Loucy (cell line): ENCODE data around the gene FRMD8.

ENCODE experiments used
- H2AFZ ChIP-seq: fragments of 200-600 bp; sonication (generic); 2 replicates; pipeline ENCODE4 v1.6.0; 2016; ENCODE audit warnings: antibody characterized with exemption, mild to moderate bottlenecking, low read length, moderate library complexity
- H3F3A ChIP-seq: fragments of 200-600 bp; 2 replicates; pipeline ENCODE4 v1.6.0; 2016; ENCODE audit warnings: antibody characterized with exemption, low read depth, mild to moderate bottlenecking
- H3K27me3 ChIP-seq: fragments of 200-600 bp; sonication (generic); 2 replicates; pipeline ENCODE4 v1.6.1; 2014; ENCODE audit warnings: low read length, mild to moderate bottlenecking; ENCODE audit not compliant: insufficient read depth, poor library complexity, severe bottlenecking
- H3K36me3 ChIP-seq: fragments of 200-600 bp; sonication (generic); 2 replicates; pipeline ENCODE4 v1.6.1; 2016; ENCODE audit warnings: low read length; ENCODE audit not compliant: insufficient read depth
- H3K4me1 ChIP-seq: fragments of 200-600 bp; sonication (generic); 2 replicates; pipeline ENCODE4 v1.5.1; 2014; ENCODE audit warnings: low read length, mild to moderate bottlenecking; ENCODE audit not compliant: insufficient read depth, poor library complexity, severe bottlenecking
- H3K4me2 ChIP-seq: fragments of 200-600 bp; sonication (generic); 2 replicates; pipeline ENCODE4 v1.6.0; 2014; ENCODE audit warnings: antibody characterized with exemption, low read length, low read depth, mild to moderate bottlenecking; ENCODE audit not compliant: poor library complexity, severe bottlenecking
- H3K4me3 ChIP-seq: fragments of 200-600 bp; sonication (generic); 2 replicates; pipeline ENCODE4 v1.5.1; 2014; ENCODE audit warnings: low read length, mild to moderate bottlenecking, mixed read lengths; ENCODE audit not compliant: poor library complexity, severe bottlenecking
- H3K79me2 ChIP-seq: fragments of 200-600 bp; sonication (generic); 2 replicates; pipeline ENCODE4 v1.6.1; 2014; ENCODE audit warnings: low read length; ENCODE audit not compliant: insufficient read depth
- H3K9ac ChIP-seq: fragments of 200-600 bp; sonication (generic); 2 replicates; pipeline ENCODE4 v1.6.0; 2014; ENCODE audit warnings: mild to moderate bottlenecking, low read depth, low read length, moderate library complexity; ENCODE audit not compliant: poor library complexity, severe bottlenecking
- H3K9me2 ChIP-seq: fragments of 200-600 bp; sonication (generic); replicated peaks from 2 replicates; pipeline ENCODE4 v1.6.1; 2016; ENCODE audit warnings: low read depth, low read length, mixed read lengths
- H3K9me3 ChIP-seq: fragments of 200-600 bp; sonication (generic); 2 replicates; pipeline ENCODE4 v1.6.1; 2014; ENCODE audit warnings: mild to moderate bottlenecking, antibody characterized with exemption, low read length, low read depth; ENCODE audit not compliant: insufficient read depth
- H4K20me1 ChIP-seq: fragments of 200-600 bp; sonication (generic); 2 replicates; pipeline ENCODE4 v1.6.0; 2014; ENCODE audit warnings: antibody characterized with exemption, low read length, mild to moderate bottlenecking; ENCODE audit not compliant: insufficient read depth, poor library complexity, severe bottlenecking
- CTCF ChIP-seq: fragments of 200-600 bp; sonication (generic); conservative IDR thresholded peaks from 2 replicates; pipeline ENCODE4 v1.5.1; 2014; ENCODE audit warnings: mild to moderate bottlenecking, antibody characterized with exemption, low read length
- EZH2phosphoT487 ChIP-seq: fragments of 200-600 bp; IDR thresholded peaks from 2 replicates; pipeline ENCODE4 v1.6.1; 2018; ENCODE audit warnings: antibody characterized with exemption, mild to moderate bottlenecking, moderate library complexity, borderline replicate concordance

The FRMD8 gene

GRCh38 chr11:65353376-65353775 is 33.1 kb upstream of the FRMD8 start:
- Histone ChIP-seq H3K9me2 (no peaks in the 10 kb centered on the region), H3K4me1 (peaks cover 3% of the 10 kb centered on the region), H3K36me3 (peaks cover 33% of the 10 kb centered on the region; the same call in 1 of the 2 replicates), H3K79me2 (no peaks in the 10 kb centered on the region), H3K9ac (no peak overlapping the region), H3K4me2 (no peak overlapping the region), H3K4me3 (no peak overlapping the region), H3F3A (no peaks in the 10 kb centered on the region; the same call in 1 of the 2 replicates), H3K27me3 (no peaks in the 10 kb centered on the region), H2AFZ (no peak overlapping the region), H4K20me1 (no peaks in the 10 kb centered on the region), H3K9me3 (no peaks in the 10 kb centered on the region)
- no peak for TF ChIP-seq EZH2phosphoT487
- no peak for TF ChIP-seq CTCF

GRCh38 chr11:65353900-65354264 is 32.6 kb upstream of the FRMD8 start:
- Histone ChIP-seq H3F3A (no peaks in the 10 kb centered on the region; the same call in 1 of the 2 replicates), H3K9me2 (no peaks in the 10 kb centered on the region), H3K4me3 (peak overlapping the region; percentile 84), H3K4me2 (peak overlapping the region; percentile 69), H3K9me3 (no peaks in the 10 kb centered on the region), H3K36me3 (peaks cover 28% of the 10 kb centered on the region; the same call in 1 of the 2 replicates), H3K27me3 (no peaks in the 10 kb centered on the region), H4K20me1 (no peaks in the 10 kb centered on the region), H3K4me1 (peaks cover 3% of the 10 kb centered on the region), H2AFZ (no peak overlapping the region), H3K9ac (no peak overlapping the region), H3K79me2 (no peaks in the 10 kb centered on the region)
- no peak for TF ChIP-seq CTCF
- TF ChIP-seq EZH2phosphoT487: no peak

GRCh38 chr11:65354265-65355012 is 32.0 kb upstream of the FRMD8 start, which contains the start of gene TIGD3:
TIGD3 (plus strand) TSS chr11:65354751; CDS start chr11:65355809, 1,058 bp downstream.
- TF ChIP-seq EZH2phosphoT487 (no peak), CTCF (0 out of 2 replicates have a peak, but pooled peaks have one; percentile 11)
- H4K20me1 ChIP-seq: no peaks in the 10 kb centered on the region

More at GRCh38 chr11:65354265-65355012, 32.0 kb upstream of the FRMD8 start, which contains the start of gene TIGD3:
- Histone ChIP-seq H3K36me3 (peaks cover 24% of the 10 kb centered on the region; the same call in 1 of the 2 replicates), H3K4me2 (peak within 1 kb of the TSS; percentile 90), H3K79me2 (no peaks in the 10 kb centered on the region), H2AFZ (peak within 1 kb of the TSS; percentile 95), H3K27me3 (no peaks in the 10 kb centered on the region), H3K9me3 (no peaks in the 10 kb centered on the region), H3K4me3 (peak within 1 kb of the TSS; percentile 84), H3F3A (no peaks in the 10 kb centered on the region; the same call in 1 of the 2 replicates), H3K9ac (peak within 1 kb of the TSS; percentile 69), H3K4me1 (peaks cover 3% of the 10 kb centered on the region), H3K9me2 (no peaks in the 10 kb centered on the region)
